ENCODE results near the gene SLC17A6.

DNA sequence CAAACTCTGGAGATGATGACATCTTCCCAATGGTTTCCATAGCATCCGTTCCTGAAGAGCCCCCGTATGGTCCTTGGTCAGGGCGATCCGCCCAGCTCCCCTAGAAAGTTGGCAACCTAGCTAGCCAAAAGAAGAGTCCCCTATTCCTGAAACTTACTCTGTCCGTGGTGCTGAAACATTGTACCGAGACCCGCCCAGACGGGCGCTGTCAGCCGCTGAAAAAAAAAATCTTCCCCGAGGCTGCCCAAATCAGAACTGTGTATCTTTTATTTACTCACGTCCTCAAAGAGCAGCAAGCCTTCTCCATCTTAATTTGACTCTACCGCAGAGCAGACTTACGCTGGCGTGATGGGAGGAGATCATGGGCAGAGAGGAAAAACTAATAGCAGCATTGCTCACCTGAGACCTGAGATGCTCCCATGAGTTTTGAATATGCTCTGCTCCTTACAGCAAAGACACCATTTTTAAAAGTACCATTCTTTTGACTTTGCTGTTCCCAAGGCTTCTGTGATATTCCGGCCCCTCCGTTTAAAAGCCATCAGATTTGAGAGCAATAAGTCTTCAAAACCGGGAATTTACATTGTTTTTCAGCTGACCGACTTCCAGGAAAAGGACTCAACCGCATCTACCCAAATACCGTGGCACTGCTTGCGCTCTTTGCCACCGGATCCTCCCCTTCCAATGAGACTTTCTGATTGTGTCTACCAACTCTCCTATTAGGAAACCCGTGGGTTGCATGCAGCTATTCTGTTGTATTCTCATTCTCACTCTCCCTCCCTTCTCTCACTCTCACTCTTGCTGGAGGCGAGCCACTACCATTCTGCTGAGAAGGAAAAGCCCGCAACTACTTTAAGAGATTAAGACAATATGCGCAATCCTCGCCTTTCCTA is at the start of gene SLC17A6:
- TF ChIP-seq POLR2A (IDR thresholded peaks at IDR 0.05; ENCODE audit: extremely low read depth, insufficient read length): no peak
- TF ChIP-seq MYC (IDR thresholded peaks at IDR 0.05; ENCODE audit: low read depth, low read length): no peak
- no peak for TF ChIP-seq CTCF (IDR thresholded peaks at IDR 0.05; ENCODE audit: low read depth, low read length)
- TF ChIP-seq, protein P1, sequence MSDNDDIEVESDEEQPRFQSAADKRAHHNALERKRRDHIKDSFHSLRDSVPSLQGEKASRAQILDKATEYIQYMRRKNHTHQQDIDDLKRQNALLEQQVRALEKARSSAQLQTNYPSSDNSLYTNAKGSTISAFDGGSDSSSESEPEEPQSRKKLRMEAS (IDR thresholded peaks at IDR 0.05; ENCODE audit: low read depth, low read length): no peak

Measured in NB4 (cell line).